ENCODE measurements around the gene MACROD2. TPM values are rescaled to one million over a fixed set of nuclear protein-coding genes. Genes with fewer than 3 reads are reported as not detected.

MACROD2 gene
- total RNA-seq, 1 experiment from 2014 or later = 3.7 TPM

DNA sequence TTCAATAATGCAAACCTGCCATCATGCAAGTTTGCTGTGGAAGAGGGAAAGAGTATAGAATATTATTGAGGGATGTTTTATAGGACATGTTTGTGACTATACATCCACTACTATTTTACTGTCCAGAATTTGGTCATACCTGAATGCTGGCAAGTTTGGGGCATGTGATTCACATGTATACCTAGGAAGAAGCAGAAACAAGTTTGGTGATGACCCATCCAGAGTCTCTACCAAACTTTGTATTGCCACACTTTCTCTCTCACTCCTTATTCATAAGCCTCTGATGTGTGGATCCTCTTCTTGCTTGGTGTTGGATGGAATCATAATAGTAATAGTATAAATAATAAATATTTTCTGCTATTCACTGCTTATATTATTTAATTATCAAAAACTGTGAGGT lies 450.6 kb downstream of the MACROD2 start:
- no peak overlapping the region for H3K27ac ChIP-seq (ENCODE audit: low read depth, low read length)
- RAD21 ChIA-PET (ENCODE audit: low non-redundant PET in 1 of 2, low total read pairs in 2 of 2, uncharacterized antibody in 2 of 2, unreplicated experiment in 2 of 2) = no interaction called here
- no peak overlapping the region for H3K4me2 ChIP-seq (ENCODE audit: low read length)
- intact Hi-C loops (cut with micrococcal nuclease) = no loop called here
- TF ChIP-seq JUND (IDR thresholded peaks at IDR 0.05) (no peak), FOSL1 (IDR thresholded peaks at IDR 0.05; ENCODE audit: low read depth) (no peak), CTCF (IDR thresholded peaks at IDR 0.05 in 2 of 3, conservative IDR thresholded peaks at IDR 0.05 in 1 of 3; ENCODE audit: borderline replicate concordance in 1 of 3, insufficient read depth in 1 of 3, low read depth in 2 of 3, low read length in 2 of 3) (no peak)
- BruUV-seq (replicated peaks) = no TSS peak
- H3K9me2 ChIP-seq (ENCODE audit: insufficient read depth) = no peaks in the 10 kb centered on the region
- H3K9me3 ChIP-seq (ENCODE audit: control insufficient read depth in 1 of 2, insufficient read depth in 1 of 2, low read depth in 1 of 2, low read length in 2 of 2) = no peaks in the 10 kb centered on the region
- H3K27me3 ChIP-seq (ENCODE audit: insufficient read depth, low read length) = no peaks in the 10 kb centered on the region
- CTCF ChIA-PET = no interaction called here
- no peaks in the 10 kb centered on the region for H4K20me1 ChIP-seq (ENCODE audit: insufficient read depth)
- DNase-seq (ENCODE audit: low read depth, low spot score) (no peak), ATAC-seq (no peak)
- no peaks in the 10 kb centered on the region for H3K79me2 ChIP-seq (ENCODE audit: insufficient read depth, low read length)
- no peaks in the 10 kb centered on the region for H3K36me3 ChIP-seq (ENCODE audit: control insufficient read depth in 1 of 2, insufficient read depth in 2 of 2, low read length in 2 of 2)
- POLR2A ChIA-PET = no interaction called here
- no peak overlapping the region for H3K9ac ChIP-seq (ENCODE audit: low read length)
- H3K4me3 ChIP-seq (replicated peaks in 1 of 2; ENCODE audit: low read depth in 1 of 2, low read length in 2 of 2) = no peak overlapping the region
- H2AFZ ChIP-seq (ENCODE audit: low read depth, low read length, poor library complexity, severe bottlenecking) = no peak overlapping the region
- no peaks in the 10 kb centered on the region for H3K4me1 ChIP-seq (ENCODE audit: control insufficient read depth in 1 of 2, insufficient read depth in 2 of 2, low read length in 2 of 2)

GRCh38 chr20:14446446-14446845 lies 451.1 kb downstream of the MACROD2 start:
- DNase-seq (ENCODE audit: low read depth, low spot score) (no peak), ATAC-seq (no peak)
- Histone ChIP-seq H3K4me3 (replicated peaks in 1 of 2; ENCODE audit: low read depth in 1 of 2, low read length in 2 of 2) (no peak overlapping the region), H4K20me1 (ENCODE audit: insufficient read depth) (no peaks in the 10 kb centered on the region), H3K9ac (ENCODE audit: low read length) (no peak overlapping the region), H3K9me2 (ENCODE audit: insufficient read depth) (no peaks in the 10 kb centered on the region), H3K27me3 (ENCODE audit: insufficient read depth, low read length) (no peaks in the 10 kb centered on the region), H3K36me3 (ENCODE audit: control insufficient read depth in 1 of 2, insufficient read depth in 2 of 2, low read length in 2 of 2) (no peaks in the 10 kb centered on the region), H3K27ac (ENCODE audit: low read depth, low read length) (no peak overlapping the region), H3K4me2 (ENCODE audit: low read length) (no peak overlapping the region), H3K4me1 (ENCODE audit: control insufficient read depth in 1 of 2, insufficient read depth in 2 of 2, low read length in 2 of 2) (no peaks in the 10 kb centered on the region), H3K9me3 (ENCODE audit: control insufficient read depth in 1 of 2, insufficient read depth in 1 of 2, low read depth in 1 of 2, low read length in 2 of 2) (no peaks in the 10 kb centered on the region), H3K79me2 (ENCODE audit: insufficient read depth, low read length) (no peaks in the 10 kb centered on the region), H2AFZ (ENCODE audit: low read depth, low read length, poor library complexity, severe bottlenecking) (no peak overlapping the region)
- intact Hi-C loops (cut with micrococcal nuclease) = no loop called here
- ChIA-PET POLR2A (no interaction called here), RAD21 (ENCODE audit: low non-redundant PET in 1 of 2, low total read pairs in 2 of 2, uncharacterized antibody in 2 of 2, unreplicated experiment in 2 of 2) (no interaction called here), CTCF (no interaction called here)
- BruUV-seq (replicated peaks) = no TSS peak
- TF ChIP-seq ZNF274 (IDR thresholded peaks at IDR 0.05; ENCODE audit: low read depth, low read length) = no peak
- TF ChIP-seq, protein P1, sequence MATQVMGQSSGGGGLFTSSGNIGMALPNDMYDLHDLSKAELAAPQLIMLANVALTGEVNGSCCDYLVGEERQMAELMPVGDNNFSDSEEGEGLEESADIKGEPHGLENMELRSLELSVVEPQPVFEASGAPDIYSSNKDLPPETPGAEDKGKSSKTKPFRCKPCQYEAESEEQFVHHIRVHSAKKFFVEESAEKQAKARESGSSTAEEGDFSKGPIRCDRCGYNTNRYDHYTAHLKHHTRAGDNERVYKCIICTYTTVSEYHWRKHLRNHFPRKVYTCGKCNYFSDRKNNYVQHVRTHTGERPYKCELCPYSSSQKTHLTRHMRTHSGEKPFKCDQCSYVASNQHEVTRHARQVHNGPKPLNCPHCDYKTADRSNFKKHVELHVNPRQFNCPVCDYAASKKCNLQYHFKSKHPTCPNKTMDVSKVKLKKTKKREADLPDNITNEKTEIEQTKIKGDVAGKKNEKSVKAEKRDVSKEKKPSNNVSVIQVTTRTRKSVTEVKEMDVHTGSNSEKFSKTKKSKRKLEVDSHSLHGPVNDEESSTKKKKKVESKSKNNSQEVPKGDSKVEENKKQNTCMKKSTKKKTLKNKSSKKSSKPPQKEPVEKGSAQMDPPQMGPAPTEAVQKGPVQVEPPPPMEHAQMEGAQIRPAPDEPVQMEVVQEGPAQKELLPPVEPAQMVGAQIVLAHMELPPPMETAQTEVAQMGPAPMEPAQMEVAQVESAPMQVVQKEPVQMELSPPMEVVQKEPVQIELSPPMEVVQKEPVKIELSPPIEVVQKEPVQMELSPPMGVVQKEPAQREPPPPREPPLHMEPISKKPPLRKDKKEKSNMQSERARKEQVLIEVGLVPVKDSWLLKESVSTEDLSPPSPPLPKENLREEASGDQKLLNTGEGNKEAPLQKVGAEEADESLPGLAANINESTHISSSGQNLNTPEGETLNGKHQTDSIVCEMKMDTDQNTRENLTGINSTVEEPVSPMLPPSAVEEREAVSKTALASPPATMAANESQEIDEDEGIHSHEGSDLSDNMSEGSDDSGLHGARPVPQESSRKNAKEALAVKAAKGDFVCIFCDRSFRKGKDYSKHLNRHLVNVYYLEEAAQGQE (IDR thresholded peaks at IDR 0.05; ENCODE audit: low read depth) = no peak
- TF ChIP-seq FOSL1 (IDR thresholded peaks at IDR 0.05; ENCODE audit: low read depth) = no peak
- no peak for TF ChIP-seq CEBPB (IDR thresholded peaks at IDR 0.05; ENCODE audit: low read depth)
- no peak for TF ChIP-seq POLR2A (IDR thresholded peaks at IDR 0.05; ENCODE audit: borderline replicate concordance, extremely low read depth, insufficient read depth, insufficient read length)
- no peak for TF ChIP-seq CTCF (IDR thresholded peaks at IDR 0.05 in 2 of 3, conservative IDR thresholded peaks at IDR 0.05 in 1 of 3; ENCODE audit: borderline replicate concordance in 1 of 3, insufficient read depth in 1 of 3, low read depth in 2 of 3, low read length in 2 of 3)
- TF ChIP-seq EZH2 (IDR thresholded peaks at IDR 0.05) = no peak

All from HCT116 (cell line).